ENCODE measurements around the gene CNTNAP2. TPM values are rescaled to one million over a fixed set of nuclear protein-coding genes. Genes with fewer than 3 reads are reported as not detected.

CNTNAP2 gene
- total RNA-seq, 2 experiments from 2014 or later, result not detected

GRCh38 chr7:147638566-147638965, 1522.0 kb downstream of the CNTNAP2 start:
- Histone ChIP-seq H3K9me3 (ENCODE audit: control insufficient read depth in 1 of 2, insufficient read depth in 1 of 2, low read length in 2 of 2) (peaks cover 0 to 8% of the 10 kb centered on the region in 2 experiments), H3K36me3 (ENCODE audit: insufficient read depth, low read length) (no peaks in the 10 kb centered on the region), H3K4me1 (ENCODE audit: insufficient read depth, low read length) (no peaks in the 10 kb centered on the region), H3K4me3 (ENCODE audit: low read length) (no peak overlapping the region), H3K27ac (ENCODE audit: low read depth in 1 of 2, low read length in 2 of 2) (no peak overlapping the region), H3K27me3 (ENCODE audit: control insufficient read depth in 1 of 2, insufficient read depth in 2 of 2, low read length in 2 of 2) (no peaks in the 10 kb centered on the region)
- DNase-seq (no peak), ATAC-seq (ENCODE audit: poor library complexity) (no peak)
- TF ChIP-seq CTCF (IDR thresholded peaks at IDR 0.05), result no peak
- POLR2A ChIA-PET, result no interaction called here
- intact Hi-C loops (cut with DNase I, micrococcal nuclease), result no loop called here
- Mint-ChIP-seq H3K4me3 (no peak overlapping the region), H3K27me3 (no peaks in the 10 kb centered on the region), H3K27ac (no peak overlapping the region), H3K4me1 (ENCODE audit: low read depth) (no peaks in the 10 kb centered on the region), H3K9me3 (peaks cover 12% of the 10 kb centered on the region), H3K36me3 (ENCODE audit: low read depth) (no peaks in the 10 kb centered on the region)
- CTCF ChIA-PET, result no interaction called here

- ATAC-seq (ENCODE audit: poor library complexity) (no peak), DNase-seq (no peak)
- H3K9me3 ChIP-seq (ENCODE audit: control insufficient read depth in 1 of 2, insufficient read depth in 1 of 2, low read length in 2 of 2), result peaks cover 0 to 8% of the 10 kb centered on the region in 2 experiments
- no peaks in the 10 kb centered on the region for H3K36me3 ChIP-seq (ENCODE audit: insufficient read depth, low read length)
- no peaks in the 10 kb centered on the region for H3K36me3 Mint-ChIP-seq (ENCODE audit: low read depth)
- no peak overlapping the region for H3K4me3 ChIP-seq (ENCODE audit: low read length)
- no peak overlapping the region for H3K4me3 Mint-ChIP-seq
- TF ChIP-seq CTCF (IDR thresholded peaks at IDR 0.05), result no peak
- H3K4me1 Mint-ChIP-seq (ENCODE audit: low read depth), result no peaks in the 10 kb centered on the region
- intact Hi-C loops (cut with DNase I, micrococcal nuclease), result no loop called here
- no peaks in the 10 kb centered on the region for H3K27me3 Mint-ChIP-seq
- no peaks in the 10 kb centered on the region for H3K27me3 ChIP-seq (ENCODE audit: control insufficient read depth in 1 of 2, insufficient read depth in 2 of 2, low read length in 2 of 2)
- H3K27ac ChIP-seq (ENCODE audit: low read depth in 1 of 2, low read length in 2 of 2), result no peak overlapping the region
- no peak overlapping the region for H3K27ac Mint-ChIP-seq
- H3K9me3 Mint-ChIP-seq, result peaks cover 10% of the 10 kb centered on the region
- ChIA-PET CTCF (no interaction called here), POLR2A (no interaction called here)
- H3K4me1 ChIP-seq (ENCODE audit: insufficient read depth, low read length), result no peaks in the 10 kb centered on the region
Observed at GRCh38 chr7:147639037-147639436, 1522.4 kb downstream of the CNTNAP2 start.

- Mint-ChIP-seq H3K4me3 (no peak overlapping the region), H3K27me3 (no peaks in the 10 kb centered on the region), H3K4me1 (ENCODE audit: low read depth) (no peaks in the 10 kb centered on the region), H3K27ac (no peak overlapping the region), H3K9me3 (peaks cover 10% of the 10 kb centered on the region), H3K36me3 (ENCODE audit: low read depth) (no peaks in the 10 kb centered on the region)
- no peak for ATAC-seq (ENCODE audit: poor library complexity)
- ChIA-PET CTCF (no interaction called here), POLR2A (no interaction called here)
- Histone ChIP-seq H3K4me3 (ENCODE audit: low read length) (no peak overlapping the region), H3K9me3 (ENCODE audit: control insufficient read depth in 1 of 2, insufficient read depth in 1 of 2, low read length in 2 of 2) (peaks cover 0 to 11% of the 10 kb centered on the region in 2 experiments), H3K36me3 (ENCODE audit: insufficient read depth, low read length) (no peaks in the 10 kb centered on the region), H3K27me3 (ENCODE audit: control insufficient read depth in 1 of 2, insufficient read depth in 2 of 2, low read length in 2 of 2) (no peaks in the 10 kb centered on the region), H3K4me1 (ENCODE audit: insufficient read depth, low read length) (no peaks in the 10 kb centered on the region), H3K27ac (ENCODE audit: low read depth in 1 of 2, low read length in 2 of 2) (no peak overlapping the region)
- TF ChIP-seq CTCF (IDR thresholded peaks at IDR 0.05), result no peak
- intact Hi-C loops (cut with DNase I, micrococcal nuclease), result no loop called here
- DNase-seq, result no peak
Observed at GRCh38 chr7:147639751-147640150, 1523.2 kb downstream of the CNTNAP2 start.

Measured in CD4-positive, alpha-beta T cell (primary cell).